HG03066 (cell line): ENCODE data around the gene IDI2.
A peak's percentile ranks its signal among the peaks of the same experiment; 100 is the strongest.
"Not testable (repeated sequence)": the region's sequence is repeated elsewhere in the genome, so short reads cannot be mapped to it uniquely, and the experiment has no call there.

Experiments used
- ATAC-seq: cut with Tn5 transposase; IDR thresholded peaks from one replicate; pipeline ENCODE4 v1.9.1; 2021; ENCODE audit warnings: low read depth; ENCODE audit not compliant: unreplicated experiment

IDI2 gene

GRCh38 chr10:1048349-1048731 lies 22.7 kb upstream of the IDI2 start:
- no peak for ATAC-seq

- ATAC-seq = no peak
Measured at GRCh38 chr10:1047937-1048336, 22.3 kb upstream of the IDI2 start.

- no peak for ATAC-seq
Measured at GRCh38 chr10:1045415-1045814, 19.8 kb upstream of the IDI2 start.

GRCh38 chr10:1044964-1045363 lies 19.3 kb upstream of the IDI2 start:
- no peak for ATAC-seq

- ATAC-seq = no peak
Measured at GRCh38 chr10:1044146-1044545, 18.5 kb upstream of the IDI2 start.

- ATAC-seq = peak; percentile 61
Measured at GRCh38 chr10:1043532-1043995, 17.9 kb upstream of the IDI2 start.

GRCh38 chr10:1041514-1041913 lies 15.9 kb upstream of the IDI2 start:
- ATAC-seq = no peak

GRCh38 chr10:1040133-1040532 lies 14.5 kb upstream of the IDI2 start:
- no peak for ATAC-seq

GRCh38 chr10:1038769-1039168 lies 13.1 kb upstream of the IDI2 start:
- not testable (repeated sequence) for ATAC-seq

- ATAC-seq = no peak
Measured at GRCh38 chr10:1037098-1037497, 11.4 kb upstream of the IDI2 start.

GRCh38 chr10:1036341-1036791 lies 10.7 kb upstream of the IDI2 start:
- ATAC-seq = no peak

- no peak for ATAC-seq
Measured at GRCh38 chr10:1035201-1035600, 9.5 kb upstream of the IDI2 start.

- no peak for ATAC-seq
Measured at GRCh38 chr10:1034758-1035157, 9.1 kb upstream of the IDI2 start.

- no peak for ATAC-seq
Measured at GRCh38 chr10:1033601-1034000, 7.9 kb upstream of the IDI2 start.

GRCh38 chr10:1029838-1030237 lies 4.2 kb upstream of the IDI2 start:
- no peak for ATAC-seq

- no peak for ATAC-seq
Measured at GRCh38 chr10:1026578-1026977, 919 bp upstream of the IDI2 start.

GRCh38 chr10:1024103-1024502 lies 1.6 kb downstream of the IDI2 start:
- ATAC-seq = no peak

- ATAC-seq = no peak
Measured at GRCh38 chr10:1022413-1022812, 3.2 kb downstream of the IDI2 start.

GRCh38 chr10:1020958-1021357 lies 4.7 kb downstream of the IDI2 start:
- no peak for ATAC-seq

- no peak for ATAC-seq
Measured at GRCh38 chr10:1020460-1020859, 5.2 kb downstream of the IDI2 start.

- no peak for ATAC-seq
Measured at GRCh38 chr10:1019362-1019761, 6.3 kb downstream of the IDI2 start.

GRCh38 chr10:1015688-1016087 lies 10.0 kb downstream of the IDI2 start:
- no peak for ATAC-seq

GRCh38 chr10:1011696-1012095 lies 14.0 kb downstream of the IDI2 start:
- no peak for ATAC-seq
